SK-N-SH treated with all-trans-retinoic acid at 6 μM for 48 hours (cell line): ENCODE results near the gene OR6J1.
A peak's percentile ranks its signal among the peaks of the same experiment; 100 is the strongest.

ENCODE experiments used
- ATAC-seq: fragments of 200-7000 bp; cut with Tn5 transposase; 3 replicates; pipeline ENCODE4 v1.9.1; 2020; ENCODE audit warnings: mild to moderate bottlenecking, moderate library complexity
- ARNTL ChIP-seq: fragments of 450-650 bp; formaldehyde crosslinking; IDR thresholded peaks from 2 replicates; pipeline ENCODE4 v1.5.0; 2020; ENCODE audit warnings: low read depth, mild to moderate bottlenecking, moderate library complexity, borderline replicate concordance
- BACH2 ChIP-seq: fragments of 250-450 bp; sonication (Bioruptor Pico); IDR thresholded peaks from 2 replicates; pipeline ENCODE4 v1.9.0; 2021; ENCODE audit warnings: mild to moderate bottlenecking, borderline replicate concordance
- CREB5 ChIP-seq: fragments of 250-450 bp; sonication (Bioruptor Pico); IDR thresholded peaks from 2 replicates; pipeline ENCODE4 v1.5.1; 2020; ENCODE audit warnings: low read depth, mild to moderate bottlenecking, moderate library complexity
- CSDC2 ChIP-seq: fragments of 250-450 bp; sonication (Bioruptor Pico); IDR thresholded peaks from 2 replicates; pipeline ENCODE4 v1.5.0; 2020; ENCODE audit warnings: mild to moderate bottlenecking, moderate library complexity
- CSRNP3 ChIP-seq: fragments of 250-450 bp; sonication (Bioruptor Pico); IDR thresholded peaks from 2 replicates; pipeline ENCODE4 v1.5.1; 2021; ENCODE audit warnings: mild to moderate bottlenecking, moderate library complexity
- ESRRG ChIP-seq: fragments of 250-450 bp; sonication (Bioruptor Pico); IDR thresholded peaks from 2 replicates; pipeline ENCODE4 v1.6.1; 2021; ENCODE audit warnings: mild to moderate bottlenecking
- GLIS3 ChIP-seq: fragments of 250-450 bp; sonication (Bioruptor Pico); IDR thresholded peaks from 2 replicates; pipeline ENCODE4 v1.5.0; 2020; ENCODE audit warnings: mild to moderate bottlenecking, moderate library complexity
- ISL1 ChIP-seq: fragments of 250-450 bp; sonication (Bioruptor Pico); IDR thresholded peaks from 2 replicates; pipeline ENCODE4 v2.1.2; 2022; ENCODE audit warnings: mild to moderate bottlenecking, moderate library complexity
- OSR1 ChIP-seq: fragments of 250-450 bp; sonication (Bioruptor Pico); IDR thresholded peaks from 2 replicates; pipeline ENCODE4 v1.8.0; 2022; ENCODE audit warnings: moderate library complexity, mild to moderate bottlenecking, inconsistent platforms
- PATZ1 ChIP-seq: fragments of 250-450 bp; sonication (Bioruptor Pico); IDR thresholded peaks from 2 replicates; pipeline ENCODE4 v1.8.0; 2020; ENCODE audit warnings: mild to moderate bottlenecking, moderate library complexity, borderline replicate concordance
- PPARA ChIP-seq: fragments of 250-450 bp; sonication (Bioruptor Pico); IDR thresholded peaks from 2 replicates; pipeline ENCODE4 v1.5.0; 2020; ENCODE audit warnings: mild to moderate bottlenecking, borderline replicate concordance
- RARB ChIP-seq: fragments of 250-450 bp; sonication (Bioruptor Pico); IDR thresholded peaks from 2 replicates; pipeline ENCODE4 v1.8.0; 2021; ENCODE audit warnings: mild to moderate bottlenecking, moderate library complexity
- SNAI2 ChIP-seq: fragments of 250-450 bp; sonication (Bioruptor Pico); IDR thresholded peaks from 2 replicates; pipeline ENCODE4 v1.5.0; 2020; ENCODE audit warnings: mild to moderate bottlenecking, moderate library complexity
- TOX ChIP-seq: fragments of 250-450 bp; sonication (Bioruptor Pico); IDR thresholded peaks from 2 replicates; pipeline ENCODE4 v1.8.0; 2021; ENCODE audit warnings: mild to moderate bottlenecking, moderate library complexity, borderline replicate concordance
- TSHZ2 ChIP-seq: fragments of 250-450 bp; sonication (Bioruptor Pico); IDR thresholded peaks from 2 replicates; pipeline ENCODE4 v1.5.0; 2020; ENCODE audit warnings: mild to moderate bottlenecking, moderate library complexity
- ZC3H10 ChIP-seq: fragments of 250-450 bp; sonication (Bioruptor Pico); IDR thresholded peaks from 2 replicates; pipeline ENCODE4 v1.5.1; 2021; ENCODE audit warnings: mild to moderate bottlenecking, moderate library complexity
- ZFP3 ChIP-seq: fragments of 250-450 bp; sonication (Bioruptor Pico); IDR thresholded peaks from 2 replicates; pipeline ENCODE4 v1.5.0; 2020; ENCODE audit warnings: mild to moderate bottlenecking, moderate library complexity
- ZNF565 ChIP-seq: fragments of 450-650 bp; formaldehyde crosslinking; conservative IDR thresholded peaks from 2 replicates; pipeline ENCODE4 v1.5.0; 2020; ENCODE audit warnings: low read depth, mild to moderate bottlenecking, moderate library complexity
- ZNF8 ChIP-seq: fragments of 450-650 bp; formaldehyde crosslinking; IDR thresholded peaks from 2 replicates; pipeline ENCODE4 v1.5.0; 2020; ENCODE audit warnings: mild to moderate bottlenecking, moderate library complexity
- TF ChIP-seq, protein P1 (sequence below): fragments of 250-450 bp; sonication (Bioruptor Pico); IDR thresholded peaks from 2 replicates; pipeline ENCODE4 v1.8.0; 2021; ENCODE audit warnings: low read depth, mild to moderate bottlenecking, moderate library complexity, borderline replicate concordance

The OR6J1 gene

GRCh38 chr14:22613106-22613695 lies 31.0 kb downstream of the OR6J1 start:
- no peak for TF ChIP-seq PATZ1 (CRISPR knock-in tag)
- no peak for TF ChIP-seq ZFP3 (CRISPR knock-in tag)
- no peak for TF ChIP-seq ISL1
- no peak for TF ChIP-seq PPARA (CRISPR knock-in tag)
- TF ChIP-seq ZNF8 (CRISPR knock-in tag) = no peak
- TF ChIP-seq TSHZ2 (CRISPR knock-in tag) = no peak
- no peak for TF ChIP-seq ZNF565 (CRISPR knock-in tag)
- no peak for TF ChIP-seq RARB (CRISPR knock-in tag)
- no peak for TF ChIP-seq CSRNP3 (CRISPR knock-in tag)
- TF ChIP-seq ARNTL (CRISPR knock-in tag) = no peak
- TF ChIP-seq GLIS3 (CRISPR knock-in tag) = no peak
- peak; percentile 35; the same call in 2 of the 3 replicates for ATAC-seq

- no peak for TF ChIP-seq ESRRG (CRISPR knock-in tag)
- TF ChIP-seq OSR1 (CRISPR knock-in tag) = no peak
- no peak for TF ChIP-seq BACH2 (CRISPR knock-in tag)
- TF ChIP-seq TOX (CRISPR knock-in tag) = no peak
- TF ChIP-seq PATZ1 (CRISPR knock-in tag) = no peak
- no peak for TF ChIP-seq PPARA (CRISPR knock-in tag)
- TF ChIP-seq ISL1 = no peak
- ATAC-seq = no peak
These were observed 33.2 kb downstream of the OR6J1 start for GRCh38 chr14:22610931-22611330.

DNA sequence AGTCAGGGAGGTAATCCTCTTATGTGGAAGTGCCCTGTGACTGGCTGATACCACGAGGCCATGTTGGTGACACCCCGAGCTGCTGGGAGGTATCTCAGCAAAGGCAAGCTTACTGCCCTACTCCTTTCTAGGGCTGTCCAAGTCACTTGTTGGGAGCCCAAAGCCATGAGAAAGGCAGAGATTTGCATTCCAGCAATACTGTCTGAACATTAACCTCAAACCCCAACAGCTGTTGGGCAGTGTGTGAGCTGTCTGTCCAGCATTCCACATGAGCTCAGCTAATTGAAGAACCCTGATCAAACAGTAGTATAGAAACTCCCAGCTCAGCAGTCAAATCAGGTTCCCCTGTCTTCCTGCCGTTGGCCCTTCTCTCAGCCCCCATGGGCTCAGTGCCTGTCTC lies 36.9 kb downstream of the OR6J1 start:
- TF ChIP-seq OSR1 (CRISPR knock-in tag) = no peak
- no peak for TF ChIP-seq CREB5
- TF ChIP-seq ZC3H10 (CRISPR knock-in tag) = no peak
- TF ChIP-seq ZNF8 (CRISPR knock-in tag) = no peak
- TF ChIP-seq SNAI2 = no peak
- no peak for TF ChIP-seq GLIS3 (CRISPR knock-in tag)
- no peak for TF ChIP-seq CSDC2
- TF ChIP-seq, all 23 proteins: peak for 0

DNA sequence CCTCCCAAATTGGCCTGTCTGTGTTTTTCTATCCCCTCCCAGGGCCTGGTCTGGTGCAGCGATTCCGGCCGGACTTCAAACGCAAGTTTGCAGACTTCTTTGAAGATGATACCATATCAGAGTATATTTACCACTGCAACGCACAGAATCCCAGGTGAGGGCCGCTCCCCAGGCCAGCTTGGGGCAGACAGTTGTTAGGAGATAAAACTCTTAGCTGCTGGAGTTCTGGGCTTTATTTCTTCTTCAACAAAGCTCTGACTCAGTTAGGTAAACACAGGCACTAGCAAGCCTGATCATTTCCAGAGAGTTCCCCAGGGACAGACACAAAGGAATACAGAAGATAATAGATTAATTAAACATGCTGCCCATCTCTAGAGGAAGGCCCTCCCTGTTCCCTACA lies 37.8 kb downstream of the OR6J1 start:
- TF ChIP-seq, protein P1, sequence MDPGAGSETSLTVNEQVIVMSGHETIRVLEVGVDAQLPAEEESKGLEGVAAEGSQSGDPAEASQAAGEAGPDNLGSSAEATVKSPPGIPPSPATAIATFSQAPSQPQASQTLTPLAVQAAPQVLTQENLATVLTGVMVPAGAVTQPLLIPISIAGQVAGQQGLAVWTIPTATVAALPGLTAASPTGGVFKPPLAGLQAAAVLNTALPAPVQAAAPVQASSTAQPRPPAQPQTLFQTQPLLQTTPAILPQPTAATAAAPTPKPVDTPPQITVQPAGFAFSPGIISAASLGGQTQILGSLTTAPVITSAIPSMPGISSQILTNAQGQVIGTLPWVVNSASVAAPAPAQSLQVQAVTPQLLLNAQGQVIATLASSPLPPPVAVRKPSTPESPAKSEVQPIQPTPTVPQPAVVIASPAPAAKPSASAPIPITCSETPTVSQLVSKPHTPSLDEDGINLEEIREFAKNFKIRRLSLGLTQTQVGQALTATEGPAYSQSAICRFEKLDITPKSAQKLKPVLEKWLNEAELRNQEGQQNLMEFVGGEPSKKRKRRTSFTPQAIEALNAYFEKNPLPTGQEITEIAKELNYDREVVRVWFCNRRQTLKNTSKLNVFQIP (CRISPR knock-in tag) = no peak
- TF ChIP-seq OSR1 (CRISPR knock-in tag) = no peak
- no peak for TF ChIP-seq PATZ1 (CRISPR knock-in tag)
- no peak for TF ChIP-seq ZFP3 (CRISPR knock-in tag)
- ATAC-seq = no peak

More for the DNA sequence above, 36.9 kb downstream of the OR6J1 start:
- ATAC-seq = no peak
